GM12875 (cell line): Measurements from ENCODE around the gene DRD1.
"Not testable (repeated sequence)": the region's sequence is repeated elsewhere in the genome, so short reads cannot be mapped to it uniquely, and the experiment has no call there.

ENCODE experiments used
- H3K4me3 ChIP-seq: one replicate; pipeline ENCODE4 v1.5.1; 2011; ENCODE audit warnings: low read depth, low read length, control low read depth
- TF ChIP-seq, protein P1 (sequence below): IDR thresholded peaks from 2 replicates; pipeline ENCODE4 v1.5.1; 2011; ENCODE audit warnings: low read depth, mild to moderate bottlenecking, control low read depth, inconsistent platforms, low read length, moderate library complexity, borderline replicate concordance; ENCODE audit not compliant: insufficient read depth

DRD1 gene

DNA sequence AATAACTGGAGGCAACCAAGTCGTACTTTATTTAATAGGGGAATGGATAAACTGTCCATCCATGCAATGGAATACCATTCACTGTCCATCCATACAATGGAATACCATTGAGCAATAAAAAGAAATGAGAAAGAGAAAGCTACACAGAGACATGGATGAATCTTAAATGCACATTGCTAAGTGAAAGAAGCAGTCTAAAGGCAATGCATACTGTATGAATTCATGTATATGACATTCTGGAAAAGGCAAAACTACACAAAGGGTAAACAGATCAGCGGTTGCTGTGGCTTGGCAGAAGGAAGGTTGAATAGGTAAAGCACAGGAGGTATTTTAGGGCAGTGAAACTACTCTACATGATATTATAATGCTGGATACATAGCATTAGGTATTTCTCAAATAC is 16.2 kb downstream of the DRD1 start:
- TF ChIP-seq, protein P1, sequence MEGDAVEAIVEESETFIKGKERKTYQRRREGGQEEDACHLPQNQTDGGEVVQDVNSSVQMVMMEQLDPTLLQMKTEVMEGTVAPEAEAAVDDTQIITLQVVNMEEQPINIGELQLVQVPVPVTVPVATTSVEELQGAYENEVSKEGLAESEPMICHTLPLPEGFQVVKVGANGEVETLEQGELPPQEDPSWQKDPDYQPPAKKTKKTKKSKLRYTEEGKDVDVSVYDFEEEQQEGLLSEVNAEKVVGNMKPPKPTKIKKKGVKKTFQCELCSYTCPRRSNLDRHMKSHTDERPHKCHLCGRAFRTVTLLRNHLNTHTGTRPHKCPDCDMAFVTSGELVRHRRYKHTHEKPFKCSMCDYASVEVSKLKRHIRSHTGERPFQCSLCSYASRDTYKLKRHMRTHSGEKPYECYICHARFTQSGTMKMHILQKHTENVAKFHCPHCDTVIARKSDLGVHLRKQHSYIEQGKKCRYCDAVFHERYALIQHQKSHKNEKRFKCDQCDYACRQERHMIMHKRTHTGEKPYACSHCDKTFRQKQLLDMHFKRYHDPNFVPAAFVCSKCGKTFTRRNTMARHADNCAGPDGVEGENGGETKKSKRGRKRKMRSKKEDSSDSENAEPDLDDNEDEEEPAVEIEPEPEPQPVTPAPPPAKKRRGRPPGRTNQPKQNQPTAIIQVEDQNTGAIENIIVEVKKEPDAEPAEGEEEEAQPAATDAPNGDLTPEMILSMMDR: no peak
- H3K4me3 ChIP-seq: no peak overlapping the region

DNA sequence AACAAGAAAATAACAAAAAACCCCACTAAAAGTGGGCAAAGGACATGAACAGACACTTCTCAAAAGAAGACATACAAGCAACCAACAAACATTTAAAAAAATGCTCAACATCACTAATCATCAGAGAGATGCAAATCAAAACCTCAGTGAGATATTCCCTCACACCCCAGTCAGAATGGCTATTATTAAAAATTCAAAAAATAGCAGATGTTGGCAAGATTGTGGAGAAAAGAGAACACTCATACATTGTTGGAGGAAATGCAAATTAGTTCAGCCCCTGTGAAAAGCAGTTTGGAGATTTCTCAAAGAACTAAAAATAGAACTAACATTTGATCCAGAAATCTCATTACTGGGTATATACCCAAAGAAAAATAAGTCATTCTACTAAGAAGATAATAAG is 19.4 kb downstream of the DRD1 start:
- not testable (repeated sequence) for H3K4me3 ChIP-seq

DNA sequence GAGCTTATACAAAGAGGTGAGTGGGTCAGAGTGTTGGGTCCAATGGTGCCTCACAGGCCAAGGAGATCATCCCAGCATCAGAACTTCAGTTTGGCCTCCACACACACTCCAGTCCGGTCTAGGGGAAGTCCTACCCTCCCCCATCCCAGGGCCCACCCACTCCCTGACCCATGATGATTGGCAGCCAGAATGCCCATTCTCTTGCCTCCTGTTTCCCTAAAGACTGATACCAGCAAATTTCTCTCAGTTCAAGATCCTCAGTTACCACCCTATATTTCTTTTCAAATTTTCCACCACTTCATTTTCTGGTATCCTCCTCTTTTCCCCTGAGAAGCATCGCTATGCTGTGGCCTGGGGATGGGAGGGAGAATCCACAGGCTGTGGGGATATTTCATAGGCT is 21.9 kb downstream of the DRD1 start:
- no peak overlapping the region for H3K4me3 ChIP-seq
- TF ChIP-seq, protein P1: no peak

DNA sequence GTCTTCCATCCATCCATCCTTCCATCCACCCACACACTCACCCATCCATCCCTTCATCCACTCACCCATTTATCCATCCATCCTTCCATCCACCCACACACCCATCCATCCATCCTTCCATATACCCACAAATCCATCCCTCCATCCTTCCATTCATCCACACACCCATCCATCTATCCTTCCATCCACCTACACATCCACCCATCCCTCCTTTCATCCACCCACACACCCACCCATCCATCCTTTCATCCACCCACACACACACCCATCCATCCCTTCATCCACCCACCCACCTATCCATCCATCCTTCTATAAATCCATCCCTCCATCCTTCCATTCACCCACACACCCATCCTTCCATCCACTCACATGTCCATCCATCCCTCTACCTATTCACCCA is 23.6 kb downstream of the DRD1 start:
- TF ChIP-seq, protein P1: no peak
- no peak overlapping the region for H3K4me3 ChIP-seq

DNA sequence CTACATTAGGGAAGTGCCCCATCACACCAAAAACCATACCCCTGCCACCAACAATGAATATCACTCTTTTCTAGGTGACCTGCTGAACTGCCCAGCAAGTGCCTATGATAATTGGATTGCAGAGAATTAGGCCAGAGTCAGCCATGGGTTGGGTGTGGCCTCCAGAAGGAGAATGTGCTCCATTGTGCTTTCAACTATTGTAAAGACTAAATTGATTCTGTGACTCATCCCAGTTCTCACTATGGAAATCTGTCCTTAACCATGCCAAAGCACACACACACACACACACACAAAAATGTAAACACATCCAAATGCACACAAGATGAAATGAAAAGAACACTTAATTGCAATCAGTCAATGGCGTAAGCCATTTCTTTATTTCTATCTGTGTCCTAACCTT is 25.7 kb downstream of the DRD1 start:
- TF ChIP-seq, protein P1: no peak
- no peak overlapping the region for H3K4me3 ChIP-seq

DNA sequence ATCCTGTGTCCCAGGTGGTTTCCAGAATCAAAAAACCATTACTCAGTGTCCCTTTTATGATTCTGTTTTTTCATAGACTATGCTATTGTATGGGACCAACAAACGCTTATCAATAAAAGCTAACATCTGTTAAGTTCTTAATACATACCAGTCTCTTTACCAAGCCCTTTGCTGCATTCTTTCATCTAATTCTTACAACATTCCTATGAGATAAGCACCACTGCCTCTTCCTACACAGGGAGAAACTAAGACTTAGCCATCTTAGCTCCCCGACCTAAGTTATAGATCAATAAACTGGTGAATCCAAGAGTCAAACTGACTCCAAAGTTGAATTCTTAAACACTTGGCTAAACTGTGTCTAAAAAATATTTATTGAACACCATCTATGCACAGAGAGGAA is 26.6 kb downstream of the DRD1 start:
- no peak overlapping the region for H3K4me3 ChIP-seq
- TF ChIP-seq, protein P1: no peak

DNA sequence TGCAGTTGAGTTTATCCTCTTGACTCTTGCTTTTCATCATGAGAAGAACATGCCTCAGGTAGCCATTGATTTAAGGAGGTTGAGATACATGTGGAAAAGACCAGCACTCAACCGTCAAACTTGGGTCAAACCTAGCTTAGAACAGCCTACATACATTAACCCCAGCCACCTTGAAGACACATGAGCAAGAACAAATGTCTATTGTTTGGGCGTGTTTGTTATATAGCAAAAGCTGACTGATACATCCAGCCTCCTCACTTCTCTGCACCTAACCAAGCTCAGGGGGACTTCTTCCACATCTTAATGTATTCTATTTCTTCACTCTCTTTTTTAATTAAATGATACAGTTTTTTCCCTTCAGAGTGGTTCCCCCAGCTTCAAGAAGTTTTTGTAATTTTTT is 28.7 kb downstream of the DRD1 start:
- H3K4me3 ChIP-seq: no peak overlapping the region
- TF ChIP-seq, protein P1: no peak

DNA sequence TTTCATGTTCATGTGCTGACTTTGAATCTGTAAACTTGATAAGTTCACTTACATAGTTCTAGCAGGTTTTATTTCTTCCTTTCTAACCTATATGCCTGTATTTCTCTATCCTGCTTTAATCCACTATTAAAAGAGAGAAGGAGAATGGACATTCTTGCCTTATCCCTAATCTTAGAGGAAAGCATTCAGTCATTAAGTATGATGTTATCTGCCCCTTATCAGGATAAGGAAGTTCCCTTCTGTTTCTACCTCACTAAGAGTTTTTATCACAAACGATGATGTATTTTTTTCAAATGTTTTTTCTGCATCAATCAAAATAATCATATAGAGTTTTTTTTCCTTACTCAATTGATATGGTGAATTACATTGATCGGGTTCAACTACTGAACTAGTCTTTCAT is 33.1 kb downstream of the DRD1 start:
- TF ChIP-seq, protein P1: no peak
- no peak overlapping the region for H3K4me3 ChIP-seq
